B cell (primary cell): ENCODE data around the gene GJA9. TPM values are rescaled to one million over a fixed set of nuclear protein-coding genes. Genes with fewer than 3 reads are reported as not detected.

ENCODE experiments used
- ATAC-seq: fragments of 200-7000 bp; cut with Tn5 transposase; one replicate; pipeline ENCODE4 v1.10.0; 2021; ENCODE audit warnings: low read depth, mild to moderate bottlenecking, moderate number of reproducible peaks, moderate library complexity
- CTCF ChIA-PET: fragments of 350-600 bp; sonication (Branson Sonifier 250); formaldehyde crosslinking; loops from one replicate; lab custom pipeline; 2021; ENCODE audit warnings: antibody characterized with exemption, inconsistent platforms; lab: Charles Lee
- POLR2A ChIA-PET: fragments of 350-600 bp; sonication (Branson Sonifier 250); formaldehyde crosslinking; loops from one replicate; lab custom pipeline; 2021; ENCODE audit warnings: antibody characterized with exemption; lab: Charles Lee
- DNase-seq: peaks from one replicate; pipeline ENCODE4 v3.0.0; 2013
- H2AFZ ChIP-seq: 2 replicates; pipeline ENCODE4 v1.6.1; 2012; ENCODE audit warnings: mild to moderate bottlenecking, low read depth, low read length; ENCODE audit not compliant: insufficient read depth, poor library complexity, severe bottlenecking
- H3K27ac ChIP-seq, 2 donors: 1 replicate in 1 of 2; 2 replicates in 1 of 2; pipeline ENCODE4 v1.5.1; 2012 to 2013; ENCODE audit warnings: low read length in 2 of 2, mild to moderate bottlenecking in 2 of 2, moderate library complexity in 1 of 2
- H3K27me3 ChIP-seq, 4 experiments: fragments of 200-600 bp in 1 of 4; sonication (generic) in 1 of 4; replicated peaks in 1 of 4; 1 replicate in 2 of 4; 2 replicates in 2 of 4; pipeline versions ENCODE4 v1.6.1 to v1.7.0; 2013 to 2016; ENCODE audit warnings: low read length in 3 of 4, mild to moderate bottlenecking in 2 of 4, mixed read lengths in 1 of 4, moderate library complexity in 1 of 4; ENCODE audit not compliant: insufficient read depth in 4 of 4, control insufficient read depth in 3 of 4; ENCODE audit errors: control extremely low read depth in 1 of 4
- H3K36me3 ChIP-seq, 2 experiments: replicated peaks in 1 of 2; 1 replicate in 1 of 2; 2 replicates in 1 of 2; pipeline versions ENCODE4 v1.6.1 to v1.7.1; 2013; ENCODE audit warnings: low read length in 1 of 2; ENCODE audit not compliant: insufficient read depth in 2 of 2, control insufficient read depth in 1 of 2; ENCODE audit errors: control extremely low read depth in 1 of 2, extremely low read depth in 1 of 2
- H3K4me1 ChIP-seq, 2 donors: fragments of 200-600 bp in 1 of 2; sonication (generic) in 1 of 2; 1 replicate in 1 of 2; 2 replicates in 1 of 2; pipeline versions ENCODE4 v1.5.1 to v1.6.1; 2013 to 2017; ENCODE audit warnings: low read length in 2 of 2; ENCODE audit not compliant: control insufficient read depth in 2 of 2, insufficient read depth in 2 of 2
- H3K4me2 ChIP-seq: replicated peaks from 2 replicates; pipeline ENCODE3; 2012; ENCODE audit warnings: mild to moderate bottlenecking, low read depth, low read length; ENCODE audit not compliant: poor library complexity, severe bottlenecking
- H3K4me3 ChIP-seq, 5 experiments: fragments of 200-600 bp in 1 of 5; sonication (generic) in 1 of 5; 1 replicate in 3 of 5; 2 replicates in 2 of 5; pipeline versions ENCODE4 v1.5.1 to v1.7.0; 2011 to 2016; ENCODE audit warnings: low read length in 4 of 5, mild to moderate bottlenecking in 4 of 5, low read depth in 2 of 5, control low read depth in 1 of 5, moderate library complexity in 1 of 5; ENCODE audit not compliant: insufficient read depth in 1 of 5; ENCODE audit errors: control extremely low read depth in 1 of 5, extremely low read depth in 1 of 5
- H3K79me2 ChIP-seq: fragments of 200-600 bp; sonication (generic); one replicate; pipeline ENCODE4 v1.6.0; 2016; ENCODE audit warnings: low read length; ENCODE audit not compliant: control insufficient read depth, insufficient read depth
- H3K9ac ChIP-seq: fragments of 200-600 bp; sonication (generic); 2 replicates; pipeline ENCODE4 v1.6.1; 2017; ENCODE audit warnings: mild to moderate bottlenecking, low read length, moderate library complexity
- H3K9me3 ChIP-seq, 3 donors: one replicate each; pipeline versions ENCODE4 v1.6.1 to v1.7.1; 2013; ENCODE audit warnings: low read length in 2 of 3; ENCODE audit not compliant: control insufficient read depth in 2 of 3, insufficient read depth in 1 of 3; ENCODE audit errors: control extremely low read depth in 1 of 3
- H4K20me1 ChIP-seq: 2 replicates; pipeline ENCODE4 v1.6.0; 2012; ENCODE audit warnings: mild to moderate bottlenecking, low read length; ENCODE audit not compliant: insufficient read depth, control insufficient read depth, poor library complexity, severe bottlenecking
- H3K27ac Mint-ChIP-seq: one replicate; pipeline ENCODE4 v1.8.0; 2021; ENCODE audit warnings: mixed read lengths
- H3K27me3 Mint-ChIP-seq: one replicate; pipeline ENCODE4 v1.8.0; 2021; ENCODE audit warnings: mixed read lengths
- H3K4me1 Mint-ChIP-seq: one replicate; pipeline ENCODE4 v1.8.0; 2021; ENCODE audit warnings: mixed read lengths
- H3K4me3 Mint-ChIP-seq: one replicate; pipeline ENCODE4 v1.8.0; 2021; ENCODE audit warnings: mixed read lengths
- H3K9me3 Mint-ChIP-seq: one replicate; pipeline ENCODE4 v1.8.0; 2022; ENCODE audit warnings: mixed read lengths; ENCODE audit not compliant: insufficient read depth
- EZH2 ChIP-seq: IDR thresholded peaks from 2 replicates; pipeline ENCODE4 v1.6.1; 2012; ENCODE audit warnings: borderline replicate concordance, low read depth, mild to moderate bottlenecking, moderate library complexity, low read length; ENCODE audit not compliant: insufficient read depth, poor library complexity, severe bottlenecking
- WGBS: methylation state at CpG from one replicate; pipeline ENCODE4 v1.1.5; 2013; ENCODE audit warnings: missing lambda C conversion rate; ENCODE audit not compliant: insufficient coverage; 5-methylcytosine and 5-hydroxymethylcytosine counted together
- intact Hi-C: fragments of 100-400 bp; cut with micrococcal nuclease; formaldehyde crosslinking; loops from one replicate; pipeline ENCODE4 v1.10.0; 2022
- polyA plus RNA-seq: library from polyadenylated mRNA; depleted of rRNA; stranded (reverse); fragments of >200 nt; gene quantifications from 2 replicates; pipeline ENCODE4 v1.2.3, GENCODE V29; 2012
- total RNA-seq, 2 donors: library from RNA; stranded (reverse); fragments of 120-200 nt in 1 of 2; gene quantifications; 1 replicate in 1 of 2; 2 replicates in 1 of 2; pipeline versions ENCODE4 v1.2.3 to v1.2.4, GENCODE V29; 2013 to 2022
- TF ChIP-seq, protein P1 (sequence below): fragments of 200-600 bp; IDR thresholded peaks from one replicate; pipeline ENCODE4 v1.8.0; 2022; ENCODE audit warnings: antibody characterized with exemption, mild to moderate bottlenecking

Gene GJA9
- total and polyA plus RNA-seq, 2 donors (not counting 1 experiment from before 2014, with no cell fraction given), result not detected

DNA sequence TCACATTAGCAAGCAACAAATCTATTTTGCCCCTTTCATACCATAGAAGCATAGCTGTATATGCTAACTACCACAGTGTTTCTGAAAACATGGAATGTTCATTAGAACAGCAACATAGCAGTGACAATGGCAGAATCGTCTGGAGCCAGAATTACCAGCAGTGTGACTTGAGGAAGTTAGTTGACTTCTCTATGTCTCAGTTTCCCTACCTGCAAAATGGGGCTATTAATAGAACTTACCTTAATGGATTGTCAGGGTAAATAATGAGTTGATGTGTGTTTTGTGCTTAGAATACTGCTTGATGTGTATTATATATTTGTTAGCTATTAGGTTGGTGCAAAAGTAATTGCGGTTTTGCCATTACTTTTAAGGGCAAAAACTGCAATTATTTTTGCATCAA, 14.8 kb upstream of the GJA9 start:
- no peak overlapping the region for H3K4me3 ChIP-seq
- 100% methylated on average over 1 of the region's 2 CpGs for WGBS
- TF ChIP-seq EZH2, result no peak
- TF ChIP-seq, protein P1, sequence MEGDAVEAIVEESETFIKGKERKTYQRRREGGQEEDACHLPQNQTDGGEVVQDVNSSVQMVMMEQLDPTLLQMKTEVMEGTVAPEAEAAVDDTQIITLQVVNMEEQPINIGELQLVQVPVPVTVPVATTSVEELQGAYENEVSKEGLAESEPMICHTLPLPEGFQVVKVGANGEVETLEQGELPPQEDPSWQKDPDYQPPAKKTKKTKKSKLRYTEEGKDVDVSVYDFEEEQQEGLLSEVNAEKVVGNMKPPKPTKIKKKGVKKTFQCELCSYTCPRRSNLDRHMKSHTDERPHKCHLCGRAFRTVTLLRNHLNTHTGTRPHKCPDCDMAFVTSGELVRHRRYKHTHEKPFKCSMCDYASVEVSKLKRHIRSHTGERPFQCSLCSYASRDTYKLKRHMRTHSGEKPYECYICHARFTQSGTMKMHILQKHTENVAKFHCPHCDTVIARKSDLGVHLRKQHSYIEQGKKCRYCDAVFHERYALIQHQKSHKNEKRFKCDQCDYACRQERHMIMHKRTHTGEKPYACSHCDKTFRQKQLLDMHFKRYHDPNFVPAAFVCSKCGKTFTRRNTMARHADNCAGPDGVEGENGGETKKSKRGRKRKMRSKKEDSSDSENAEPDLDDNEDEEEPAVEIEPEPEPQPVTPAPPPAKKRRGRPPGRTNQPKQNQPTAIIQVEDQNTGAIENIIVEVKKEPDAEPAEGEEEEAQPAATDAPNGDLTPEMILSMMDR, result no peak
- H3K4me1 Mint-ChIP-seq, result no peaks in the 10 kb centered on the region
- no peaks in the 10 kb centered on the region for H3K27me3 ChIP-seq
- no peak overlapping the region for H3K9ac ChIP-seq
- no peak overlapping the region for H3K27ac ChIP-seq
- no peaks in the 10 kb centered on the region for H3K79me2 ChIP-seq
- H3K4me1 ChIP-seq, result no peaks in the 10 kb centered on the region
- H3K9me3 Mint-ChIP-seq, result no peaks in the 10 kb centered on the region
- no peak for DNase-seq
- no peak overlapping the region for H3K4me3 Mint-ChIP-seq
- no peaks in the 10 kb centered on the region for H3K27me3 Mint-ChIP-seq
- ChIA-PET CTCF (no interaction called here), POLR2A (no interaction called here)
- H3K27ac Mint-ChIP-seq, result no peak overlapping the region
- intact Hi-C loops, result no loop called here
- no peak overlapping the region for H3K4me2 ChIP-seq
- H3K9me3 ChIP-seq, result no peaks in the 10 kb centered on the region
- no peaks in the 10 kb centered on the region for H4K20me1 ChIP-seq
- no peak overlapping the region for H2AFZ ChIP-seq
- H3K36me3 ChIP-seq, result no peaks in the 10 kb centered on the region
- ATAC-seq, result no peak

DNA sequence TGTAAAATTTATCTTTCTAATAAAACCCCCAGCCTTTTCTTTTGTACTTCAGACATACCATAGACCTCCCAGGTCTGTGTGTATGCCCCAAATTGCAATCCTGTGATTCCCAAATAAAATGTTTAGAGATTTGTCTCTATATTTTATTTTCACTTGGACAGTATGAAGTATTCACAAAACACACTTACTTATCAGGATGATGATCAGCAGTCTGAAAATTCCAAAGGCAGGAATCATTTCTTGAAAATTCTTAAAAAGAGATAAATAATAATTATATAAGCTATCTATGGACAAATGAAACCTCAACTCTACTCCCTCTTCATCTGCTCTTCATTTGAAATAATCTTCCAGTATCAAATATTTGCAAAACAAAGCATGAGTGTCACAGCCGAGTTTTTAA, 11.6 kb upstream of the GJA9 start:
- Histone ChIP-seq H3K27me3 (no peaks in the 10 kb centered on the region), H4K20me1 (no peaks in the 10 kb centered on the region), H3K4me2 (no peak overlapping the region), H2AFZ (no peak overlapping the region), H3K4me3 (no peak overlapping the region), H3K27ac (no peak overlapping the region), H3K36me3 (no peaks in the 10 kb centered on the region), H3K9ac (no peak overlapping the region), H3K4me1 (no peaks in the 10 kb centered on the region), H3K79me2 (no peaks in the 10 kb centered on the region), H3K9me3 (no peaks in the 10 kb centered on the region)
- Mint-ChIP-seq H3K27me3 (no peaks in the 10 kb centered on the region), H3K9me3 (no peaks in the 10 kb centered on the region), H3K4me1 (no peaks in the 10 kb centered on the region), H3K27ac (no peak overlapping the region), H3K4me3 (no peak overlapping the region)
- no CpG with 5 or more reads among the region's 1 CpG for WGBS
- CTCF ChIA-PET, result interaction anchor here (0.6 kb wide), 1 partner anchor 10 kb away, joined by 4 read pairs; no protein-coding TSS in a partner anchor
- ATAC-seq, result no peak
- TF ChIP-seq, protein P1, result no peak
- no peak for TF ChIP-seq EZH2
- POLR2A ChIA-PET, result no interaction called here
- intact Hi-C loops, result no loop called here
- DNase-seq, result no peak
